ENCODE data around the gene LPAR2.
"Not testable (repeated sequence)": the region's sequence is repeated elsewhere in the genome, so short reads cannot be mapped to it uniquely, and the experiment has no call there.

Gene LPAR2

DNA sequence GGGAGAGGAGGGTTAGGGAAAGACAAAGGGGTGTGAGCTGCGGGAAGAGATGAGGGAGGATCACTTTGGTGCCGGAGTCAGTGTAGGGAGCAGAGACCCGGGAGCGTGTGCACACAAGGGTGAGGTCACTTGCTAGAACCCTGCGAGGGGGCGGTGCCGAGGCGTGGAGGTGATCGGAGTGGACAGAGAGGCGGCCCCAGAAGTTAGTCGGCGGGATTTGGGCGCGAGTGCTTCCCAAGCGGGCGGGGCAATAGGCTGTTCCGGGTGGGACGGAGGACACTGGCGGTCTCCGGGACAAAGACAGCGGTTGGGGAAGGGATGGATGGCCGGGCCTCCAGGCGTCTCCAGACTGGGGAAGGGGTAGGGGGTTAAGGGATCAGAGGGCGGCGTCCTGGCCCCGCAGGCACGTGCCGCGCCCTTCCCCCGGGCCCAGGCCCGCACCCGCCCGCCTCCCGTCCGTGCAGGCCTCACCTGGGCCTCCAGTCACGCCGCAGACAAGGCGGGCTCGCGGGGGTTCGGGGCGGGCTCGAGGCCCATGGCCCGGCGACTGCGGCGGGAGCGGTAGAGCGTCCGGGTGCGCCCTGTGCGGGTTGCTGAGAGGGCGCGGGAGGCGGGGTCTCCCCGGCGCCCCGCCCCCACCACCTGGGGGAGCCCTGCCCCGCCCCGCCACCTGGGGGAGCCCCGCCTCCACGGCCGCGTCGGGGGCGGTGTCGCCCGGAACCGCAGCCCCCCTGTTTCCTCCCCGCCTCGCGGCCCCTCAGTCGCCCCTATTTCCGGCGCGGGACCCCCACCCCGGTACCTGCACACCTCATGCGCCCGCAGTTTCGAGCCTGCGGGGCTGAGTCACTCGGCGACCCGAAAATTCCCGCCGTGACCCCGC lies at the start of gene LPAR2:
TSS of gene LPAR2 (minus strand) at position 600 of the 880 bp plus-strand sequence. CDS start 945 bp downstream, outside the sequence.
- Histone ChIP-seq H3K9me3 (ENCODE audit: insufficient read depth, low read depth, low read length) (no peaks in the 10 kb centered on the region), H3K4me1 (ENCODE audit: insufficient read depth, low read length) (peaks cover 14% of the 10 kb centered on the region; the same call in 1 of the 2 replicates), H3K27me3 (ENCODE audit: insufficient read depth, low read length) (no peaks in the 10 kb centered on the region), H3K4me3 (ENCODE audit: low read length) (peak within 1 kb of the TSS; percentile 92), H3K36me3 (ENCODE audit: insufficient read depth, low read depth, low read length) (peaks cover 23% of the 10 kb centered on the region), H3K27ac (ENCODE audit: low read length) (peak within 1 kb of the TSS; percentile 70), H3K9ac (ENCODE audit: low read depth, low read length) (peak within 1 kb of the TSS; percentile 88; the same call in 1 of the 2 replicates)

DNA sequence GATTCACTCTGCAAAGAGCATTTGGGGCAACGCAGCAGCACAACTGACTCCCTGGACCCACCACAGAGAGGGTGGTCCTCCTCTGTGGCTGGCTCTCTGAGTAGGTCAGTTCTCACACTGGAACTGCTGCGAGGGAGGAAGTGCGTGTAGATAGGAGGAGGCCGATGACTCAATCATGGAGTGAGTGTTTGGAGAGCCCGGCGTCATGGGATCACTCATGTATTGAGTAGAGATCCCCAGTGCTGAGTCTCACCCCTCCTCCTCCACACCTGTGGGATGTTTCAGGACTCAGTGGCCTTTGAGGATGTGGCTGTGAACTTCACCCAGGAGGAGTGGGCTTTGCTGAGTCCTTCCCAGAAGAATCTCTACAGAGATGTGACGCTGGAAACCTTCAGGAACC lies 49.6 kb upstream of the LPAR2 start:
- Histone ChIP-seq H3K9me3 (ENCODE audit: insufficient read depth, low read depth, low read length) (peaks cover 5% of the 10 kb centered on the region), H3K27me3 (ENCODE audit: insufficient read depth, low read length) (no peaks in the 10 kb centered on the region), H3K27ac (ENCODE audit: low read length) (no peak overlapping the region), H3K4me3 (ENCODE audit: low read length) (no peak overlapping the region), H3K4me1 (ENCODE audit: insufficient read depth, low read length) (no peaks in the 10 kb centered on the region), H3K36me3 (ENCODE audit: insufficient read depth, low read depth, low read length) (peaks cover 81% of the 10 kb centered on the region), H3K9ac (ENCODE audit: low read depth, low read length) (no peak overlapping the region)

DNA sequence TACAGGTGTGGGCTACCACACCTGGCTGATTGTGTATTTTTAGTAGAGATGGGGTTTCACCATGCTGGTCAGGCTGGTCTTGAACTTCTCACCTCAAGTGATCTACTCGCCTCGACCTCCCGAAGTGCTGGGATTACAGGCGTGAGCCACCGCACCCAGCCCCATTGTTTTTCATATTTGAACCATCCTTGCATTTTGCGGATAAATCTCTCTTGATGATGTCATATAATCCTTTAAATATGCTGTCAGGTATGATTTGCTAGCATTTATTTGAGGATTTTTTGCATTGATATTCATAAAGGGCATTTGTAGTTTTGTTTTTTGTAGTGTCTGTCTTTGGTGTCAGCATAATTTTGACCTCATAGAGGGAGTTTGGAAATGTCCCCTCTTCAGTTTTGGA lies 46.3 kb upstream of the LPAR2 start:
- Histone ChIP-seq H3K4me1 (ENCODE audit: insufficient read depth, low read length) (peaks cover 4% of the 10 kb centered on the region; the same call in 1 of the 2 replicates), H3K27me3 (ENCODE audit: insufficient read depth, low read length) (no peaks in the 10 kb centered on the region), H3K27ac (ENCODE audit: low read length) (no peak overlapping the region), H3K4me3 (ENCODE audit: low read length) (no peak overlapping the region), H3K9ac (ENCODE audit: low read depth, low read length) (no peak overlapping the region), H3K9me3 (ENCODE audit: insufficient read depth, low read depth, low read length) (no peaks in the 10 kb centered on the region; the same call in none of the 2 replicates), H3K36me3 (ENCODE audit: insufficient read depth, low read depth, low read length) (peaks cover 63% of the 10 kb centered on the region)

DNA sequence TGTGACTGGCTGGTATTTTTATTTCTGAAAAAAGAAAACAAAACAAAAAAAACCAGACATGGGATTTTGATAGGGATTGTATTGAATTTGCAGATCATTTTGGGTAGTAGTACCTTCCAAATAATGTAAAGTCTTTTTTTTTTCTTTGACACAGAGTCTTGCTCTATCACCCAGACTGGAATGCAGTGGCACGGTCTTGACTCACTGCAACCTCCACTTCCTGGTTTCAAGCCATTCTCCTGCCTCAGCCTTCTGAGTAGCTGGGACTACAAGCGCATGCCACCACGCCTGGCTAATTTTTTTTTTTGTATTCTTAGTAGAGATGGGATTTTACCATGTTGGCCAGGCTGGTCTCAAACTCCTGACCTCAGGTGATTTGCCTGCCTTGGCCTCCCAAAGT lies 44.8 kb upstream of the LPAR2 start:
- Histone ChIP-seq H3K9me3 (ENCODE audit: insufficient read depth, low read depth, low read length) (no peaks in the 10 kb centered on the region; the same call in 1 of the 2 replicates), H3K4me3 (ENCODE audit: low read length) (no peak overlapping the region), H3K27me3 (ENCODE audit: insufficient read depth, low read length) (no peaks in the 10 kb centered on the region), H3K4me1 (ENCODE audit: insufficient read depth, low read length) (peaks cover 9% of the 10 kb centered on the region; the same call in 1 of the 2 replicates), H3K36me3 (ENCODE audit: insufficient read depth, low read depth, low read length) (peaks cover 48% of the 10 kb centered on the region), H3K9ac (ENCODE audit: low read depth, low read length) (no peak overlapping the region), H3K27ac (ENCODE audit: low read length) (no peak overlapping the region)

DNA sequence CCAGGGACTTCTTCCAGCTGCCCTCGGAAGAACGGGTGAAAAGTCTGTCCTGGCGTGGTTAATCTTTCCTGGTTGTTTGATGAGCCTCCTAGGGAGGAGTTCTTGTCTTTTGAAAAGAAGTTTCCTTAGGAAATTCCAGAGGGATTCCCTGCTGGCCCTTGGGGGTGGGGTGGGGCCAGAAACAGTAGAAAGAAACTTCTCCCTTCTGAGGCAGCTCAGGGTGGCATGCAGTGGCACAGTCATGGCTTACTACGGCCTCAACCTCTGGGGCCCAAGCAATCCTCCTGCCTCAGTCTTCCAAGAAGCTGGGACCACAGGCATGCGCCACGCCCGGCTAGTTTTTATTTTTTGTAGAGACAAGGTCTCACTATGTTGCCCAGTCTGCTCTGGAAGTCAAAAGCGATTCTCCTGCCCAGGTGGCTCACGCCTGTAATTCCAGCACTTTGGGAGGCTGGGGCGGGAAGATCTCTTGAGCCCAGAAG lies 42.1 kb upstream of the LPAR2 start:
- Histone ChIP-seq H3K9ac (ENCODE audit: low read depth, low read length) (peak overlapping the region; percentile 87), H3K27ac (ENCODE audit: low read length) (no peak overlapping the region), H3K4me3 (ENCODE audit: low read length) (peak overlapping the region; percentile 85), H3K4me1 (ENCODE audit: insufficient read depth, low read length) (peaks cover 9% of the 10 kb centered on the region; the same call in 1 of the 2 replicates), H3K36me3 (ENCODE audit: insufficient read depth, low read depth, low read length) (peaks cover 23% of the 10 kb centered on the region), H3K9me3 (ENCODE audit: insufficient read depth, low read depth, low read length) (no peaks in the 10 kb centered on the region; the same call in 1 of the 2 replicates), H3K27me3 (ENCODE audit: insufficient read depth, low read length) (no peaks in the 10 kb centered on the region)

DNA sequence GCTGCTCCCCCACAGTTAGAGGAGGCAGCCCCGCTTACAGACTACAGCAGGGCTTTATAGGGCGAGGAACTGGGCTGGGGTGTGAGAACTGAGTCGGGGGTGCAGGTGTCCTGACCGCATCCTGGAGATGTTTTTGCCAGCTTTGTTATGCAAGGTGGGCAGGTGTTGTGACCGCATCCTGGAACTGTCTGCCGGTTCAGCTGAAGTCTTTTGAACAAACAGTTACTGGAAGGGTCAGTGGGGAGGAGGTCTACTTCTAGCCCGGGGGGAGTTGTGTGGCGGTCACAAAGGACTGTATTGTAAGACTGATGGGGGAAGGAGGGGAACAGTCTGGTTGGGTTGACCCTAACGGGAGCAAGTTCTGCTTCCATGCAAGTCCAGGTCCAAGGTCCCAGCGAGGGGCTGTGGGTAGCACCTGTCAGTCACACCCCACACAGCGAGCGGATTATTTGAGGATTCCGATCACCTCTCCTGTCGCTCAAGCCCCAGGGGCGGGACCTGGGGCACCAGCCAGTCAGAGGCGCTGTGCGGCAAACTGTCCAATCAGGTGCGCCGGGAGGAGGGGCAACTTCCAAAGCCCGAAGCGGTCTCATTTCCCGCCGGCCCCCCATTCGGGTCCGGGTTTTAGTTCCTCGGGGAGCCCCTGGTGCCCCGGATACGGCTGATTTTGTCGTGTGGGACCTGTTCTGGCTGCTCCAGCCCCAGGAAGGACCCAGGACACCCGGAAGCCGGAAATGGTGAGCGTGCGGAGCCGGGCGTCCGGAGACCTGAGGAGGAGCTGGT lies 40.4 kb upstream of the LPAR2 start, which contains the start of gene ZNF101:
TSS of gene ZNF101 (plus strand) at position 610 of the 783 bp plus-strand sequence. CDS start at position 735, 125 bp downstream.
- H3K4me1 ChIP-seq (ENCODE audit: insufficient read depth, low read length): peaks cover 9% of the 10 kb centered on the region; the same call in 1 of the 2 replicates
- H3K9ac ChIP-seq (ENCODE audit: low read depth, low read length): peak within 1 kb of the TSS; percentile 87
- H3K36me3 ChIP-seq (ENCODE audit: insufficient read depth, low read depth, low read length): peaks cover 14% of the 10 kb centered on the region
- H3K27ac ChIP-seq (ENCODE audit: low read length): peak within 1 kb of the TSS; percentile 42
- H3K4me3 ChIP-seq (ENCODE audit: low read length): peak within 1 kb of the TSS; percentile 85
- H3K9me3 ChIP-seq (ENCODE audit: insufficient read depth, low read depth, low read length): no peaks in the 10 kb centered on the region
- H3K27me3 ChIP-seq (ENCODE audit: insufficient read depth, low read length): no peaks in the 10 kb centered on the region

DNA sequence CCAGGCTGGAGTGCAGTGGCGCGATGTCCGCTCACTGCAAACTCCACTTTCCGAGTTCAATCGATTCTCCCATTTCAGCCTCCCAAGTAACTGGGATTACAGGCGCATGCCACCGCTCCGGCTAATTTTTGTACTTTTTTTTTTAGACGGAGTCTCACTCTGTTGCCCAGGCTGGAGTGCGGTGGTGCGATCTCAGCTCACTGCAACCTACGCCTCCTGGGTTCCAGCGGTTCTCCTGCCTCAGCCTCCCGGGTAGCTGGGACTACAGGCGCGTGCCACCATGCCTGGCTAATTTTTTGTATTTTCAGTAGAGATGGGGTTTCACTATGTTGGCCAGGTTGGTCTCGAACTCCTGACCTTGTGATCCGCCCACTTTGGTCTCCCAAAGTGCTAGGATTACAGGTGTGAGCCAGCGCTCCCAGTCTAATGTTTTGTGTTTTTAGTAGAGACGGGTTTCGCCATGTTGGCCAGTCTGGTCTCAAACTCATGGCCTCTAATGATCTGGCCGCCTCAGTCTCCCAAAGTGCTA lies 37.5 kb upstream of the LPAR2 start:
- H3K4me1 ChIP-seq (ENCODE audit: insufficient read depth, low read length): peaks cover 16% of the 10 kb centered on the region; the same call in 1 of the 2 replicates
- H3K4me3 ChIP-seq (ENCODE audit: low read length); H3K27me3 ChIP-seq (ENCODE audit: insufficient read depth, low read length); H3K27ac ChIP-seq (ENCODE audit: low read length); H3K9me3 ChIP-seq (ENCODE audit: insufficient read depth, low read depth, low read length); H3K36me3 ChIP-seq (ENCODE audit: insufficient read depth, low read depth, low read length); H3K9ac ChIP-seq (ENCODE audit: low read depth, low read length): not testable (repeated sequence)

DNA sequence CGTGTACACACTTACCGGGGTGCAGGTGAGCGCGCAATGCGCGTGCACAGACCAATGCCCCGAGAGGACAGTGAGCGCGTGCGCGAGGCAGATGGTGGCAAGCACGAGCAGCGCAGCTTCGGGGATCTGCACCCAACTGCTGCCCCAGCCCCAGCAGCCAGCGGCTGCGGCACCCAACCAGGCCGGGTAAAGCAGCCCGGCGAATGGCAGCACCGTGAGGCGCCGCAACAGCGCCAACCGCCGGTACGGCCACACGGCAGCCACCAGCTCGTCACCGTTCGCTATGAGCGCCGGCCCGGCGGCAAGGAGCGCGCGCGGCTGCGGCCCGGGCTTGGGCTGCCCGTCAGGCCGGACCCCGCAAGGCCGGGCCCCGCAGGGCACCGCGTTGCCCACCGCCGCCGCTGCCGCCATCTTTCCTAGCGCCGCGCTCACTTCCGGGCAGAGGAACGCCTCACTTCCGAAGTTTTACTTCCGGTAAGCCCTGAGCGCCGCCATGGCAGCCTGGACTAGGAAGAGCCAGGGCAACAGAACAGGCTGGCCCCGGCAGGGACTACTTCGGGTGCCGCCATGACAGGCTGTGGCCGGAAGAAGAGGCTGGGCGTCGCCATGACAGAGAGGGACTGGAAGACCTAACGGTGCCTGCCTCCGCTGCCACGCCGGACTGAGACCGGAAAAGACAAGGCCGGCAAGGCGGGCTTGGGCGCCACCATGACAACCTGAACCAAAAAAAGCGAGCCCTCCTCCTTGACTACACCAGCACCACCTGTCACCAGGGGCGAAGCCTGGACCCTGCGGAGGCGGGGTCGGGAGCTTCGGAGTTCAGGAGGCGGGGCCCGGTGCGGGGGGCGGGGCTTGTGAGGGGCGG lies 35.5 kb upstream of the LPAR2 start, which contains the start of gene ATP13A1:
TSS of gene ATP13A1 (minus strand) at position 421 of the 865 bp plus-strand sequence. CDS start at position 411, 10 bp downstream.
- H3K4me3 ChIP-seq (ENCODE audit: low read length): peak within 1 kb of the TSS; percentile 79
- peaks cover 14% of the 10 kb centered on the region; the same call in 1 of the 2 replicates for H3K4me1 ChIP-seq (ENCODE audit: insufficient read depth, low read length)
- peak within 1 kb of the TSS; percentile 79 for H3K27ac ChIP-seq (ENCODE audit: low read length)

DNA sequence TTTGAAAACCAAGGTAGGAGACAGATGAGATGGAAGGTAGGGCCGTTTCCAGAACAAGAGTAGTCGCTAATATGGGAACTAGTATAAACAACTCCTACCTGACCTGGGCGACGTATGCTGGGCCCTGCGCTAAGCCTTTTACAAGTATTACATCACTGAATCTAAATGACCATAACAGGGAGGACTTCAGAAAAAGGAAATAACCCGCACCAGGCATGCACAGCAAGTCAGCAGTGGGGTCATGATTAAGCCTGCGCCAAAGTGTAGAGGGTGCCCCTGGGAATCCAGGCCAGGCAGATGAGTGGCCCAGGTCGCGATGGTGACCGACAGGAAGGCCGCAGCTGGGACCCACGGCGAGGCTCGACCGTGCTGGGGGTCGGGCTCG lies 34.8 kb upstream of the LPAR2 start:
- Histone ChIP-seq H3K9ac (ENCODE audit: low read depth, low read length) (peak overlapping the region; percentile 92), H3K9me3 (ENCODE audit: insufficient read depth, low read depth, low read length) (no peaks in the 10 kb centered on the region), H3K36me3 (ENCODE audit: insufficient read depth, low read depth, low read length) (peaks cover 25% of the 10 kb centered on the region), H3K27me3 (ENCODE audit: insufficient read depth, low read length) (no peaks in the 10 kb centered on the region), H3K4me1 (ENCODE audit: insufficient read depth, low read length) (peaks cover 9% of the 10 kb centered on the region; the same call in 1 of the 2 replicates), H3K4me3 (ENCODE audit: low read length) (peak overlapping the region; percentile 79), H3K27ac (ENCODE audit: low read length) (peak overlapping the region; percentile 79)

More for the DNA sequence above, 35.5 kb upstream of the LPAR2 start, which contains the start of gene ATP13A1:
- peak within 1 kb of the TSS; percentile 92 for H3K9ac ChIP-seq (ENCODE audit: low read depth, low read length)
- H3K9me3 ChIP-seq (ENCODE audit: insufficient read depth, low read depth, low read length): no peaks in the 10 kb centered on the region
- H3K27me3 ChIP-seq (ENCODE audit: insufficient read depth, low read length): no peaks in the 10 kb centered on the region
- peaks cover 19% of the 10 kb centered on the region for H3K36me3 ChIP-seq (ENCODE audit: insufficient read depth, low read depth, low read length)

DNA sequence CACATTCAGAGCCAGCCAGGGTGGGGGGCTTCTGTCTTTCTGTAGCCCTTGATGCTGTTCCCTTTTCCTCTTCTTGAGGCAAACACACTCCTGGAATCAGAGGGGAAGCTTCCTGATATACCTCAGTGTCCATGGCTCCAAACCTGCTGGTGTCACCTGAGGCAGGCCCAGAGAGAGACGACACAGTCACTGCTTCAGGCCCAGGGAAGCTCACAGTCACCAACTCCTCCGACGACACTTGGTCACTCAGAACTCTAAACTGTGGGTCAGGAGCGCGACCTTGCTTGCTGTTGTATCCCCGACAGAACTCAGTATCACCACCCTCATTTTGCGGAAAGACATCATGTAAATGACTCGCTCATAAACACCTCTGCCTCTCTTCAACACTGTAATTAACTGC lies 34.3 kb upstream of the LPAR2 start:
- peak overlapping the region; percentile 79 for H3K4me3 ChIP-seq (ENCODE audit: low read length)
- peaks cover 30% of the 10 kb centered on the region for H3K36me3 ChIP-seq (ENCODE audit: insufficient read depth, low read depth, low read length)
- H3K4me1 ChIP-seq (ENCODE audit: insufficient read depth, low read length): peaks cover 8% of the 10 kb centered on the region; the same call in 1 of the 2 replicates
- no peak overlapping the region for H3K27ac ChIP-seq (ENCODE audit: low read length)
- H3K9ac ChIP-seq (ENCODE audit: low read depth, low read length): peak overlapping the region; percentile 92
- H3K27me3 ChIP-seq (ENCODE audit: insufficient read depth, low read length): no peaks in the 10 kb centered on the region
- H3K9me3 ChIP-seq (ENCODE audit: insufficient read depth, low read depth, low read length): no peaks in the 10 kb centered on the region
